ENCODE measurements around the gene SLC1A2. TPM values are rescaled to one million over a fixed set of nuclear protein-coding genes. Genes with fewer than 3 reads are reported as not detected.

The SLC1A2 gene
- total RNA-seq, 2 experiments from 2014 or later, result not detected

- DNase-seq (no peak), ATAC-seq (no peak)
- peaks cover 3% of the 10 kb centered on the region for H3K9me3 Mint-ChIP-seq
- no peaks in the 10 kb centered on the region for H3K27me3 Mint-ChIP-seq
- no peak overlapping the region for H3K4me3 Mint-ChIP-seq
- H3K4me1 Mint-ChIP-seq (ENCODE audit: low read depth), result peaks cover 28% of the 10 kb centered on the region
- no peaks in the 10 kb centered on the region for H3K36me3 Mint-ChIP-seq (ENCODE audit: low read depth)
- H3K27ac Mint-ChIP-seq, result no peak overlapping the region
- no peak for TF ChIP-seq CTCF (IDR thresholded peaks at IDR 0.05)
- intact Hi-C loops (cut with micrococcal nuclease), result no loop called here
- ChIA-PET CTCF (interaction anchor here (1.0 to 7.6 kb wide), 7 partner anchors 65 to 548 kb away, joined by 3 to 144 read pairs (median 8); no protein-coding TSS in a partner anchor), POLR2A (interaction anchor here (1.1 kb wide), 1 partner anchor 9 kb away, joined by 3 read pairs; no protein-coding TSS in a partner anchor)
These were observed 30.2 kb downstream of the SLC1A2 start for GRCh38 chr11:35389112-35389511.

- DNase-seq (no peak), ATAC-seq (no peak)
- no peak for TF ChIP-seq CTCF (IDR thresholded peaks at IDR 0.05)
- H3K27me3 Mint-ChIP-seq, result no peaks in the 10 kb centered on the region
- H3K9me3 Mint-ChIP-seq, result peaks cover 3% of the 10 kb centered on the region
- CTCF ChIA-PET, result interaction anchor here (0.8 to 2.2 kb wide), 4 partner anchors 9 to 802 kb away, joined by 3 to 6 read pairs (median 3); no protein-coding TSS in a partner anchor
- intact Hi-C loops (cut with micrococcal nuclease), result no loop called here
- H3K4me1 Mint-ChIP-seq (ENCODE audit: low read depth), result peaks cover 28% of the 10 kb centered on the region
- H3K27ac Mint-ChIP-seq, result no peak overlapping the region
- H3K36me3 Mint-ChIP-seq (ENCODE audit: low read depth), result no peaks in the 10 kb centered on the region
- POLR2A ChIA-PET, result no interaction called here
- H3K4me3 Mint-ChIP-seq, result no peak overlapping the region
These were observed 31.3 kb downstream of the SLC1A2 start for GRCh38 chr11:35388061-35388460.

GRCh38 chr11:35387111-35387982, 32.0 kb downstream of the SLC1A2 start:
- Mint-ChIP-seq H3K4me3 (no peak overlapping the region), H3K27ac (no peak overlapping the region), H3K4me1 (ENCODE audit: low read depth) (peaks cover 25% of the 10 kb centered on the region), H3K9me3 (peaks cover 3% of the 10 kb centered on the region), H3K36me3 (ENCODE audit: low read depth) (no peaks in the 10 kb centered on the region), H3K27me3 (no peaks in the 10 kb centered on the region)
- TF ChIP-seq CTCF (IDR thresholded peaks at IDR 0.05), result no peak
- ATAC-seq (no peak), DNase-seq (no peak)
- intact Hi-C loops (cut with micrococcal nuclease), result no loop called here
- CTCF ChIA-PET, result interaction anchor here (0.8 to 2.2 kb wide), 5 partner anchors 9 to 801 kb away, joined by 3 to 6 read pairs (median 4); no protein-coding TSS in a partner anchor
- POLR2A ChIA-PET, result interaction anchor here (0.7 kb wide), 1 partner anchor 1011 kb away, joined by 3 read pairs; no protein-coding TSS in a partner anchor

- Mint-ChIP-seq H3K27ac (no peak overlapping the region), H3K4me3 (no peak overlapping the region), H3K36me3 (ENCODE audit: low read depth) (no peaks in the 10 kb centered on the region), H3K9me3 (peaks cover 3% of the 10 kb centered on the region), H3K4me1 (ENCODE audit: low read depth) (peaks cover 4% of the 10 kb centered on the region), H3K27me3 (no peaks in the 10 kb centered on the region)
- CTCF ChIA-PET, result interaction anchor here (0.6 kb wide), 1 partner anchor 8 kb away, joined by 3 read pairs; no protein-coding TSS in a partner anchor
- POLR2A ChIA-PET, result no interaction called here
- ATAC-seq (no peak), DNase-seq (no peak)
- intact Hi-C loops (cut with micrococcal nuclease), result no loop called here
- TF ChIP-seq CTCF (IDR thresholded peaks at IDR 0.05), result no peak
These were observed 35.4 kb downstream of the SLC1A2 start for GRCh38 chr11:35383953-35384352.

- H3K36me3 Mint-ChIP-seq (ENCODE audit: low read depth), result no peaks in the 10 kb centered on the region
- ChIA-PET POLR2A (no interaction called here), CTCF (no interaction called here)
- no peak overlapping the region for H3K27ac Mint-ChIP-seq
- H3K27me3 Mint-ChIP-seq, result no peaks in the 10 kb centered on the region
- no peaks in the 10 kb centered on the region for H3K4me1 Mint-ChIP-seq (ENCODE audit: low read depth)
- peaks cover 3% of the 10 kb centered on the region for H3K9me3 Mint-ChIP-seq
- intact Hi-C loops (cut with micrococcal nuclease), result no loop called here
- no peak for ATAC-seq
- no peak for TF ChIP-seq CTCF (IDR thresholded peaks at IDR 0.05)
- H3K4me3 Mint-ChIP-seq, result no peak overlapping the region
- DNase-seq, result no peak
These were observed 37.5 kb downstream of the SLC1A2 start for GRCh38 chr11:35381709-35382322.
